Measurements from ENCODE around the gene LOX. TPM values are rescaled to one million over a fixed set of nuclear protein-coding genes. Genes with fewer than 3 reads are reported as not detected.

LOX gene
- polyA plus RNA-seq, 1 donor, result 63.2 TPM

DNA sequence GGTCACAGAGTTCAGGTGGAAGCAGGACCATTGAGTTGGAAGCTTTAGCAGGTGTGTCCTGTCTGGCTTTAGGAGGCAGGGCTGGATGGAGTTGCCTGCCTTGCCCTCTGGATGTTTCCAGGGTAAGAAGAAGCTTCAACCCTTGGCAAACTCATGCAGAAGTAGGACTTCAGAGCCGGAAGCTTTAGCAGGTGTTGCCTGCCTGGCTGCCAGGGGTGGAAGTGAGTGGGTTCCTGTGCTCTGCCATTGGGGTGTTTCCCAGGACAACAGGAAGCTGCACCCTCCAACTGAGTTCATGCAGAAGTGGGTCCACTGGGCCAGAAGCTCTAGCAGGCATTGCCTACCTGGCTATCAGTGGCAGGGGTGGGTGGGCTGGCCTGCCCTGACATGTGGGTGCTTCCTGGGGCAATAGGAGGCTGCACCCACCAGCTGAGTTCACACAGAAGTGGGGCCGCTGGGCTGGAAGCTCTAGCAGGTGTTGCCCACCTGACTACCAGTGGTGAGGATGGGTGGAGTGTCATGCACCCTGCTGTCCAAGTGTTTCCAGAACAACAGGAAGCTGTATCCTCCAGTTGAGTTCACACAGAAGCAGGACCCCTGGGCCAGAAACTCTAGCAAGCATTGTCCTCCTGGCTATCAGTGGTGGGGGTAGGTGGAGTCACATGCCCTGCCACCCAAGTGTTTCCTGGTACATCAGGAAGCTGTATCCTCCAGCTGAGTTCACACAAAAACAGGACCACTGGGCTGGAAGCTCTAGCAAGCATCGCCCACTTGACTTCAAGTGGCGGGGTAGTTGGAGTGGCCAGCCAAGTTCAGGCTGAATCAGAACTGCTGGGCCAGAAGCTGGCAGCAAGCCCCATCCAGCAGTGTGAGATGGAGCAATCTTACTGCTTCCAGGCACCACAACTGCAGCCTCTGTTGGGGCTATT lies 24.6 kb downstream of the LOX start:
- DNase-seq (ENCODE audit: low read depth), result no peak

DNA sequence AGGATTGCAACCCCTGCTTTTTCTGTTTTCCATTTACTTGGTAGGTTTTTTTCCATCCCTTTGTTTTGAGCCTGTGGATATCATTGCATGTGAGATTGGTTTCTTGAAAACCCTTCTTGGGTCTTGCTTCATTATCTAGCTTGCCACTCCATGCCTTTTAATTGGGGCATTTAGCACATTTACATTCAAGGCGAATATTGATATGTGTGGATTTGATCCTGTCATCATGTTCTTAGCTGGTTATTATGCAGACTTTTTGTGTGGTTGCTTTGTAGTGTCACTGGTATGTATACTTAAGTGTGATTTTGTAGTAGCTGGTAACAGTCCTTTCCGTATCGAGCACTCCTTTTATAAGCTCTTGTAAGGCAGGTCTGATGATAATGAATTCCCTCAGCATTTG lies 26.5 kb downstream of the LOX start:
- no peak for DNase-seq (ENCODE audit: low read depth)

DNA sequence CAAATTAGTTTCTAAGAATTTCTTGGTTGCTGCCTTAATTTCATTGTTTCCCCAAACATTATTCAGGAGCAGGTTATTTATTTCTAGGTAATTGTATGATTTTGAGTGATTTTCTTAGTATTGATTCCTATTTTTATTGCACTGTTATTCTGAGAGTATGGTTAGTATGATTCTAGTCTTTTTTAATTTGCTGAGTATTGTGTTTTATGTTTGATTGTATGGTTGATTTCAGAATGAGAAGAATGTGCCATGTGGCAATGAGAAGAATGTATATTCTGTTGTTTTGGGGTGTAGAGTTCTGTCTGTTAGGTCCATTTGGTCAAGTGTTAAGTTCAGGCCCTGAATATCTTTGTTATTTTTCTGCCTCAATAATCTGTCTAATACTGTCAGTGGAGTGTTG lies 27.1 kb downstream of the LOX start:
- DNase-seq (ENCODE audit: low read depth), result no peak

DNA sequence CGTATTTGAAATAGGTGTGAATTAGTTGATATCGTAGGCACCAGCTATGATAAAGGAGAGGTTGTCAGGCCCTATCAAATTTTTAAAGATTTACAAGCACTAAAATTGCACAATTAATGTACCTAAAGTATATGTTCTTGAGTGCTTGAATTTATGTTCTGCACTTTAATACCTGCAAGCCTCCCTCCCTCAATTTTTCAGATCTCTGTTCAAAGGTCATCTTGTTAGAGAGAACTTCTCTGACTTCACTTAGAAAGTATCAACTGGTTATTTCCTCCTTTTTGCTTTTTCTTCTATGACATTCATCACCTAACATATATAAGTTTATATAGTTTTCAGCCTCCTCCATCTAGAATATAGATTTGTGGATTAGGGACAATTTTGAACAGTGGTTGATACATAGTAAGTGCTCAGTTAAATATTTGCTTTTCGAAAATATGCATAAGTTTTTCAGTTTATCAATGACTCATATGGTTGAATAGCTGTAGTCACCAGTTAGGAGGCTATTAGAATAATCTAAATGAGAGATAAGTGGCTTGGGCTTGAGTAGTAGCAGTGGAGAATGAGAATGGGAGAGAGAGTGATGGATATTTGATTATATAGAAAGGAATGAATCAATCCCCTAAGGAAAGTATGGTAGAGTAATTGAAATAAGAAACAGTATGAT lies 37.3 kb downstream of the LOX start:
- no peak for DNase-seq (ENCODE audit: low read depth)

DNA sequence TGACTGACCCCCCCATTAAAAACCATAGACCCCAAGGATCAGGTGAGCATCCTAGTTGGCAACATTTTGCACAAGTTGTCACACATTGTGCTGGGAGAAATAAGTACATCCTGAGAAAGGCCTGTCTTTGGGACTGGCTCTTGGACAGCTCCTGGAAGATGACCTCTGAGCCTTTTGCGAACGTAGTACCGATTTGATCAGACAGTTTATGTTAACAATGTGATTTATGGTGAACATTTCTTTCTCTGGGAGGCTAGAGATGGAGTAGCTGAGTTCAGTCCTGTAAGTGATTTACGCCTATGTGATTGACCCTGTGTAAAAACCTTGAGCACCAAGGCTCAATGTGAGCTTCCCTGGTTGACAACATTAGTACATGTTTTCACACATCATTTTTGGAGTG lies 41.7 kb downstream of the LOX start:
- no peak for DNase-seq (ENCODE audit: low read depth)

DNA sequence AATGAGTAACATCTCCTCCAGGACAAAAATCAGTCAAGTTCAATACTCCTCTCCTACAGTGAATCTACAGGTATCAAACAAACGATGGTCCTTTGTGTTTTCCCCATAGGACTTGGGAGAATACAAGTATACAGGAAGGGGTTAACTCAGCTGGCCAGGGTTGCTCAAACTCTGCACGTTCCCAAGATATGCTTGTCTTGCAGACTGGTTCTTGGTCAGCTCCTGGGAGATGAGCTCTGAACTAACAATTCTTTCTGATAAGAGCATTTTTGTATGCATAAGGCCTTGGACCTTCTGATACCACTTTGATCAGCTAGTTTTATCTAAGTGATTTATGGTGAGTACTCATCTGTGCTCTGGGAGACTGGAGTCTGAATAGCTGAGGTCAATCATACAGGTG lies 42.1 kb downstream of the LOX start:
- DNase-seq (ENCODE audit: low read depth), result no peak

DNA sequence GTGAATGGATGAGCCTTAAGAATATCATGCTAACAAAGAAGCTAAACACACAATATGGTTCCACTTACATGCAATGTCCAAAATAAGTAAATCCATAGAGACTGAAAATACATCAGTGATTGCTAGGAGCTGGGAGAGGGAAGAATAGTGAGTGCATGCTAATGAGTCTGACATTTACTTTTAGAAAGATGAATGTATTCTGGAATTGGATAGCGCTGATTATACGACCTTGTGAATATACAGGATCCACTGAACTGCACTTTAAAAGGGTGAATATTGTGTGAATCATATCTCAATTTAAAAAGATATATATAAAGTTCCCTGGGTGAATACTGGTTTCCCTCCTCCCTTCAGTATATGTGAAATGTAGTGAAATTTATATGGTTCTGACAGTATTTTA lies 46.2 kb downstream of the LOX start:
- no peak for DNase-seq (ENCODE audit: low read depth)

DNA sequence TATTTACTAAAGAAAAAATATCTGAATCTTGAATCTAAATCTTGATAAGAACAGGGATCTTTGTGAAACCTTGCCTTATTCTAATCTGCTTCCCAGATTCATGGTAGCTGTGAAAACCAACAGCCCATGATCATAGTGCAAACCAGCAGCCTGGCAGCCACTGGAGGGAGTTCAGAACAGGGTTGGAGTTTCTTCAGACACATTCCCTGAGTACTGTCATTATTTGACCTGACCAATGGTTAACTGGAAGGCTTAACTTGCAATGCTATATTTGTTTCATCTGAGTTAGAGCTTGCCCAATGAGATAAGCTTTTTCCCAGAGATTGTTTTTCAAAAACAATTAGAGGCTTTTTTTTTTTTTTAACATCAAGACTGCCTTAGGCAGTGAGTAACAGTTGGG lies 47.8 kb downstream of the LOX start:
- no peak for DNase-seq (ENCODE audit: low read depth)

DNA sequence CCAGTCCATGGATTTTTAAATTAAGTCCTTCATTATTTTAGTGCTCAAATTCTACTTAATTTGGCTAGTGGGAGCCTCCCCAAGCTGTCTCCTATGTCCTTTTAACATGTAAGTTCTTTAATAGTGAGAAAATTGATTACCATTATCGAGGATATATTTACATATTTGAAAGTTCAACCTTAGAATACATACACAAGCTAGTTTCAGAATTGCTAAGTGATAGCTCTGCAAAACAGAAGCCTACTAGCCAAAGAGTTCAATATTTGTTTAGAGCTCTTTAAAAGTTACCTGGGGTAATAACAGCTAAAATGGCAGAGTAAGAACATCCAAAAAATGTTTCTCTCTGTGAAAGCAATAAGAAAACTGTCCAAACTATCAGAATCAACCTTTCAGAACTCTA lies 48.2 kb downstream of the LOX start:
- DNase-seq (ENCODE audit: low read depth), result no peak

DNA sequence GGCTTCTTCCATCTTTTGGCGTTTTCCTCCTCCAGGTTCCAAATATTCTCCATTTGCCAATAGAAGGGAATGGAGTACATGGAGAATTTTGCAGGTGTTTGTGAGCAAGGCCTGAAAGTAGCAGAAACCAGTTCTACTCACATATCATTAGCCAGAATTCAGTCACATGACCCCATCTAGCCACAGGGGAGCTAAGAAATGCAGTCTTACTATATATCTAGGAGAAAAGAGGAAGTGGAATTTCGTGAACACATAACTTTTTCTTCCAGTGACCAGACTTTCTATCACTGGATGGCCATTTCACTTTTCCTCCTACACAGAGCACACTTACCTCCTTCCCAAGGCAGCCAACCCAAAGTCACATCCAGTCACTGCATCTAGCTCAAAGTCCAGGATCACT lies 55.1 kb downstream of the LOX start:
- DNase-seq (ENCODE audit: low read depth), result no peak

DNA sequence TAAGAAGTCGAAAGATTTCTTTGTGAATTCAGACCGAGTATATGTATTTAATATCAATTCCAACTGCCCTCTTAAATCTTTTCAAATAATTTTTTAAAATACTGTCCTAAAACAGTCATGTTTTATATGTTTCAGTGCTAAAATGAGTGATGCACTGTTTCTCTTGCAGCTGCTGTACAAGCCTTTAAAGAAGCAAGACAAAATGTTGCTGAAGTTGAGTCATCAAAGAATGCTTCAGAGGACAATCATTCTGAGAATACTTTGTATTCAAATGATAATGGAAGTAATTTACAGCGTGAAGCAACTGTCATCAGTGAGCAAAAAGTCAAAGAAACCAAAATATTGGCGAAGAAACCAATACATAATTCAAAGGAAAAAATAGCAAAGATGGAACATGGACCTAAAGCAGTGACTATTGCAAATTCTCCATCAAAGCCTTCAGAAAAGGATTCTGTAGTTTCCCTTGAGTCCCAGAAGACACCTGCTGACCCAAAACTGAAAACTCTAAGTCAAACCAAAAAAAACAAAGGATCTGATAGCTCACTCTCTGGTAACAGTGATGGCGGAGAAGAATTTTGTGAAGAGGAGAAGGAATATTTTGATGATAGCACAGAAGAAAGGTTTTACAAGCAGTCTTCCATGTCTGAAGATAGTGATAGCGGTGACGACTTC lies 58.0 kb downstream of the LOX start:
- DNase-seq (ENCODE audit: low read depth), result no peak

DNA sequence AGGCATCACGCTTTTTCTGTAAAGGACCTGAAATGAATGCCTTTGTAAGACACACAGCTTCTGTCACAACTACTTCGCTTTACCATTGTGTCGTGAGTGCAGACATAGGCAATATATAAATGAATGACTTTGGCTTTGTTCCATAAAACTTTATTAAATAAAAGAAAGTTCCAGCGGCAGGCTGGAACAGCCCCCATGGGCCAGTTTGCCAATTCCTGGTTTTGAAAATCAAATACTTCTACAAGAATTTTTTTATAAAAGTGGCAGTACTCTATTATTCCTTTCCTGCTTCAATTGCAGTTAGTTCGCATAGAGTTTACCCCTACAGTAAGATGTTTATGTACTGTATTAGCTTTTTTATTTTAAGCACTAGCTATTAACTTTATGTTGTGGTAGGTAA lies 62.6 kb downstream of the LOX start:
- DNase-seq (ENCODE audit: low read depth), result no peak

DNA sequence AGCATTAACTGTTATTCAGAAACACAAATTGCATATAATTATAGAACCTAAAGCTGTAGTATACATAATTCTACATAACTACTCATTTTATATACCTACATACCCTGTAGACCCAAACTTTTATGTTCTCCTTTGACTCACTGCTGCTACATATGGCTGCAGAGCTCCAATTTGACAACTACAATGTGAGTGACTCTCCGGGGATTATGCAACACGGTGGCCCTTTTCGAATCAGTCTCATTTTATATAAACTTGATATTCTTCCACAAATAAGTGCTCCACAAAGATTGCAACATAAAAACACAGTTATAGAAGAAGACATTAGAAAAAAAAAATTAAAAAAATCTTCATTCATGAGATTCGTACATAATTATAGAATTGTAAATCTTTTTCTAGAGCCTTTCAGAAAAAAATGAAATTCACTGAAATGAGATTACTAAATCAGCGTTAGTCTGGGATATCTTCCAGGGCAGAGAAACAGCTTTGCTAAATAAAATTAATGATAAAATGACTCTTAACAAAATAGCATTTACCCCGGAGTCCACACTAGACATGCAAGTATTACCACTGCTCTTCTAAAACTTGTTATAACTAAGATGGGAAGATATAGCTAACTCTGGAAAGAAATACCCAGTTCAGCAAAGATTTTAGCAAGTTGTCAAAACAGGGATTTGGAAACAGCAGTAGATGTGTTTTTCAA lies 63.7 kb downstream of the LOX start:
- DNase-seq (ENCODE audit: low read depth), result no peak

Other genes with a start within 250 kb of the LOX start
- gene FTMT, start 226.4 kb downstream of the LOX start, polyA plus RNA-seq (ENCODE audit: insufficient read length), result not detected
- gene SRFBP1, start 116.3 kb downstream of the LOX start, polyA plus RNA-seq (ENCODE audit: insufficient read length), result 11.9 TPM
- gene ZNF474, start 51.3 kb upstream of the LOX start, polyA plus RNA-seq (ENCODE audit: insufficient read length), result 0.62 TPM
- 8.8 TPM for gene SNCAIP, start 234.0 kb upstream of the LOX start, polyA plus RNA-seq (ENCODE audit: insufficient read length)